GM19099 (cell line): ENCODE measurements around the gene PDCD1.

Experiments
- POLR2A ChIP-seq: IDR thresholded peaks from 3 replicates; pipeline ENCODE4 v1.6.1; 2011; ENCODE audit warnings: low read depth; ENCODE audit not compliant: insufficient read length; ENCODE audit errors: extremely low read depth

PDCD1 gene

GRCh38 chr2:241898463-241899270, 40.0 kb upstream of the PDCD1 start:
- TF ChIP-seq POLR2A, result no peak

- TF ChIP-seq POLR2A, result no peak
Measured at GRCh38 chr2:241897231-241897916, 38.7 kb upstream of the PDCD1 start.

GRCh38 chr2:241896746-241897201, 38.1 kb upstream of the PDCD1 start:
- no peak for TF ChIP-seq POLR2A

GRCh38 chr2:241895712-241896641, 37.3 kb upstream of the PDCD1 start:
- no peak for TF ChIP-seq POLR2A

GRCh38 chr2:241895427-241895711, 36.7 kb upstream of the PDCD1 start:
- TF ChIP-seq POLR2A, result no peak

DNA sequence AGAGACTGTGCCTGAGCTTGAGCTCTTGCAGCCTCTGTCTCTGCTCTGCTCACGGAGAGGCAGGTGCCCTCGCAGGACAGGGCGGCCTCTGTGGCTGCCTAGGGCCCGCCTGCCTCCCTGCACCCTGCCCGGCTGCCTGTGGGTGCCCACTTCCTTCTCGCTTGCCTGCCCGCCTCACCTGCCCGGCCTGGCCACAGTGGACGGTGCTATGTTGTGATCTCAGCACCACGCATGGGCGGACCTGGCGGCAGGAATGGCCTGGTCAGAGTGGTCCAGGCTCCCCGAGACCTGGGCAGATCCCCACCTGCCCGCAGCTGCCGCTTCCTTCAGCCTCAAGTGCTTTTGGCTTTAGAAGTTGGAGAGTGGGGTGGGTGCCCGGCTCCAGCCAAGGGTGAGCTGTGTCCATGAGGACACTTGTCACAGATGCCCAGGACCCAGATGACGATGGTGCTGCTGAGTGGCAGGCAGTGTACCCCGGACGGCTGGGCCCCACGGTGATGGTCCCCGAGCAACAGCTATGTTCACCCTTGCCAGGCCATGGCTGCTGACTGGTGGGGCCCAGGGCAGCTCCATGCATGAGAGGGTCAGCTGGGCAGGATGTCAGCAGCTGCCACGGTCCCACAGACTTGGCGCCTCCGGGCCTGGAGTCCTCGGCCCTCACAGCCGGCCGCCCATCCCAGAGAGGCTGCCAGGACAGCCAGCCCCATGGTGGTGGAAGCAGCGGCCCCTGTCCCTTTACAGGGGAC, 36.2 kb upstream of the PDCD1 start:
- no peak for TF ChIP-seq POLR2A

DNA sequence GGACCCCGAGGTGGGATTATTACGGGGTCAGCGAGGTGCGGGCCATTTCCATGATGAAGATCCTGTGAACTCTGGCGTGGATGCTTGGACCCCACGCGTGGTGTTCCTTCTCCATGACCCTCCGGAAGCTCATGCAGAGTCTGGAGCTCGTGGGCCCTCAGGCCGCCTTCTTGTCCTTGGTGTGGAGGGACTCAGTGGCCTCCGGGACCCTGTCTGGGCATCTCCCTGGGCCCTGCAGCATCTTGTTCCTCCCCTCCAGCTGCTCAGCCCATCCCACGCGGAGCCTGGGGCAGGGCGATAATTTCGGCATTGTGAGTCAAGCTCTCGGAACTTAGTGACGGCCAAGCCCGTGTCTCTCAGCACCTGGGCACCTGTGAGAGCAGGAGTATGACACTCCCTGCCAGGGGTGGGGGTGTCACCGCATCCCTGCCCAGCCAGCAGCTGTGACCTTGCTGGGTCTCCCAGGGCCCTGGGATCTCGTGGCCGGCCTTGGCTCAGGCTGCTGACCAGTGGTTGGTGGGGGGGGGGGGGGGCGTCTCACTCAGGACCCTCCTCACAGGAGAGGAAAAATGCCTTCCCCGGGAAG, 35.5 kb upstream of the PDCD1 start:
- no peak for TF ChIP-seq POLR2A

DNA sequence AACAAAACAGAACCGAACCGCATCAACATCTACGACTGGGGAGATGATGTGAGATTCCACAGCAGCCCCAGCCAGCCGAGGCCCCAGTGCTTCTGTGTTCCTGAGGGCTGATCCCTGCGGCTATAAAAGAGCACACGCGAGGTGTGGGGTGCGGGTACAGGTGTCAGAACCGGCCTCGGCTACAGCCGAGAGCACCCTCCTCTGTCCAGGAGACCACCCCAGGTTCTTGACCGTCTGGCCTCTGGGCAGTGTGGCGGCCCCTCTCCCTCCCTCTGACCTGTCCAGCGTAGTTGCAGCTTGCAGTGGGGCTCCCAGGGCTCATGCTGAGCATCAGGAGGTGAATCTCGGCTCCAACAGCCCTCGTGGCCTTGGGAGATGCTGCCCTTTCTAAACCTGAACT, 34.6 kb upstream of the PDCD1 start:
- TF ChIP-seq POLR2A, result no peak

DNA sequence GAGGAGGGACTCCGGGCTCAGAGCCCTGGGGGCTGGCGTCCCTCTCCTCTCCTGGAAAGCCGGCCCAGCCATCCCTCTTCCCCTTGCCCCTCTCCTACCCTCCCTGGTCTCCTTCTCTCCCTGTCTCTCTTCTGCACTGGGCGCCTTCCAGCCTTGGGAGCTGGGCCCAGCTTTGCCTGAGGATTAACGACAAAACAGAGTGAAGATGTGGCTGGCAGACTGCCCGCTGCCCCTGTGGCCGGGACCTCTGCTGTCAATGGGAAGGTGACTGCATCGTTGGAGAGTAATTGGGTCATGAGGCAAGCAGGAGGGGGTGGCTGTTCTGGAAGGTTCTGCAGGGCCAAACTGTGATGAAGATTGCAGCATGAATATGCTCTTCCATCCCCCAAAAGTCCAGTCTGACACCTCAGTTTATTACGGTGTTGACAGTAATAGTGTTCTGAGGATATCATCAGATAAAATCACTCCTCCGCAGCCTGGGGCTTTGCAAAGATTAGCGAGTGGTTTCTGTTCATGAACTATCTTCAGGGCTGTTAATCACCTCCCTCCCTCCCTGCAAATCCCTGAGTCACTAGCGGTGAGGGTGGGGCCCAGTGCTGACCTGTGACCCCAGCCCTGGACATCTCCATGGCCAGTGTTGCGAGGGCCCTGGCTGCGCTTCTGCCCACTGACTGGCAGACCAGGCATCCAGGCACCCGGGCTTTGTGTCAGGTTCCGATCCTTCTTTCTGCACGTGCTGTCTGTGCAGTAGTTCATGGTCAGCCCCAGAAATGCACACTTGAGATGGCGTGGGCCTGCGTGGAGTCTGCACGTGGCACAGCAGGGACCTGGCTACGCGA, 33.8 kb upstream of the PDCD1 start:
- TF ChIP-seq POLR2A, result no peak

DNA sequence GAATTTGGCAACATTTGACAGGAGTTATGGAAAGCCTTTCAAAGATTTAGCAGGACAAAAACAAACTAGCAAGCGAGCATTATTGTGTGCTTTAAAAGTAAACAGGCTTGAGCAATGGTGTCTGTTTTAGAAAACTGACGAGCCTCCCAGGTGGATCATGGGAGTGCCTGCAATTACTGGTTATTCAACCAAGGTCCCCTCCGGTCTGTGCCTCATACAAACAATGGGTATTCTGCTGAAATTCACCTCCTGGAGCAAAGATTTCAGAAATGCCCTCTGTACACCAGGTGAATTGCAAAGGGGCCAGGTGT, 33.2 kb upstream of the PDCD1 start:
- TF ChIP-seq POLR2A, result no peak

DNA sequence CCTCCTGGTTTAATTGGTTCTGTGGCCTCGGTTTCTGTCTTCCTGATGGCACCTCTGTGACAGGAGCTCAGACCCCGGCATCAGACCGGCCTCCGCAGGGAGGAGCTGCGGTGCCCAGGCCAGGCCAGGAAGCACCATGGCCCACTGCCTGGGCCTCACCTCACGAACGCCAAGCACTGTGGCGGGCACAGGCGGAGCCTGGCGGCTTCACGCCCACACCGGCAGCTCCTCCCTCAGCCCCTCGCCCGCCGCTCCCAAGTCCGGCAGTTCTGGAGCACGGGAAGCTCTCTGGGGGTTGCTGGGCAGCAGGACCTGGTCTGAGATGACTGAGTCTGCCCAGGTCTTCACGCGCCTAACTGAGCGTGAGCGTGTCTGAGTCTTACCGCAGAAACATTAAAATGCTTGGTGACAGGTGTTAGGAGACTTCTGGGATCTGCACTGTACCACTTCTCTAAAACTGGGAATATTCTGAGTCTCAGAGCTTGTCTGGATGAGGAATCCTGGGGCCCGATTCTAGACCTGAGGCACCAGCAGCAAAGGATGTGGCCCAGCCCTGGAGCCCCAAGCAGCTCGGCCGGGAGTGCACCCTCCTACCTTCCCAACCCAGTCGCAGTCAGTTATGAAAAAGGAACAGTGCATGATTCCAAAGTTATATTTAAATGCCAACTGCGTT, 32.8 kb upstream of the PDCD1 start:
- no peak for TF ChIP-seq POLR2A

GRCh38 chr2:241890524-241891235, 32.0 kb upstream of the PDCD1 start:
- TF ChIP-seq POLR2A, result no peak

GRCh38 chr2:241888641-241889040, 29.9 kb upstream of the PDCD1 start:
- no peak for TF ChIP-seq POLR2A
